Lower leg skin (tissue), 3 donors: ENCODE measurements around the gene ATF2.

Experiments used
- POLR2A ChIP-seq, 2 donors: fragments of 450-650 bp; IDR thresholded peaks; one replicate each; pipeline ENCODE4 v1.6.1; 2016 to 2017; ENCODE audit warnings: antibody characterized with exemption in 2 of 2, mild to moderate bottlenecking in 1 of 2, moderate library complexity in 1 of 2
- TF ChIP-seq, protein P1 (sequence below), 3 donors: fragments of 450-650 bp; IDR thresholded peaks; one replicate each; pipeline ENCODE4 v1.5.1; 2016; ENCODE audit warnings: antibody characterized with exemption in 3 of 3, mild to moderate bottlenecking in 3 of 3, moderate library complexity in 2 of 3

DNA sequence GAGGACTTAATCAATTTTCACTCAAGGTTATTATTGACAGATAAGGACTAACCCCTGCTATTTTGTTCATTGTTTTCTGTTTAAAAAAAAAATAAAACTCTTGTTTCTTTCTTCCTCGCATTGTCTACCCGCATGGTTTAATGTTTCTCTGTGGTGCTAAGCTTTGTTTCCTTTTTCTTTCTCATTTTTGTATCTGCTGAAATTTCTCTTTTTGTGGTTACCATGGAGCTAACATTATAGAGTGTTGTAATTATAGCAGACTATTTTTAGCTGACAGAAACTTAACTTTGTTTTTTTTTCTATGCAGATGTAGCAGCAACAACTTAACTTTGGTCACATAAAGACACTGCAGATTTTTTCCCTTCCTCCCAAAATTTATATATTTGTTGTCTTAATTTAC, 119.7 kb downstream of the ATF2 start:
- TF ChIP-seq, protein P1, sequence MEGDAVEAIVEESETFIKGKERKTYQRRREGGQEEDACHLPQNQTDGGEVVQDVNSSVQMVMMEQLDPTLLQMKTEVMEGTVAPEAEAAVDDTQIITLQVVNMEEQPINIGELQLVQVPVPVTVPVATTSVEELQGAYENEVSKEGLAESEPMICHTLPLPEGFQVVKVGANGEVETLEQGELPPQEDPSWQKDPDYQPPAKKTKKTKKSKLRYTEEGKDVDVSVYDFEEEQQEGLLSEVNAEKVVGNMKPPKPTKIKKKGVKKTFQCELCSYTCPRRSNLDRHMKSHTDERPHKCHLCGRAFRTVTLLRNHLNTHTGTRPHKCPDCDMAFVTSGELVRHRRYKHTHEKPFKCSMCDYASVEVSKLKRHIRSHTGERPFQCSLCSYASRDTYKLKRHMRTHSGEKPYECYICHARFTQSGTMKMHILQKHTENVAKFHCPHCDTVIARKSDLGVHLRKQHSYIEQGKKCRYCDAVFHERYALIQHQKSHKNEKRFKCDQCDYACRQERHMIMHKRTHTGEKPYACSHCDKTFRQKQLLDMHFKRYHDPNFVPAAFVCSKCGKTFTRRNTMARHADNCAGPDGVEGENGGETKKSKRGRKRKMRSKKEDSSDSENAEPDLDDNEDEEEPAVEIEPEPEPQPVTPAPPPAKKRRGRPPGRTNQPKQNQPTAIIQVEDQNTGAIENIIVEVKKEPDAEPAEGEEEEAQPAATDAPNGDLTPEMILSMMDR (IDR thresholded peaks at IDR 0.05): no peak
- no peak for TF ChIP-seq POLR2A (IDR thresholded peaks at IDR 0.05)
